Retinal pigment epithelial cell (primary cell): Measurements from ENCODE around the gene COPS3.

ENCODE experiments used
- DNase-seq: peaks from one replicate; pipeline ENCODE4 v3.0.0-alpha.2; 2010; ENCODE audit warnings: low read depth
- H3K4me3 ChIP-seq: 2 replicates; pipeline ENCODE4 v1.5.1; 2011; ENCODE audit warnings: mild to moderate bottlenecking, low read length, control low read depth, moderate library complexity
- CTCF ChIP-seq: conservative IDR thresholded peaks from 2 replicates; pipeline ENCODE4 v1.5.1; 2011; ENCODE audit warnings: low read depth, low read length, control low read depth, inconsistent platforms

The COPS3 gene

GRCh38 chr17:17239832-17240231 is 41.2 kb downstream of the COPS3 start:
- no peak overlapping the region for H3K4me3 ChIP-seq
- no peak for TF ChIP-seq CTCF
- no peak for DNase-seq

GRCh38 chr17:17237026-17237799 is 43.8 kb downstream of the COPS3 start, which contains the start of gene FLCN:
TSS of gene FLCN (minus strand) at chr17:17237168. CDS start at chr17:17228137, 9,031 bp downstream.
- TF ChIP-seq CTCF: no peak
- peak within 1 kb of the TSS; percentile 59 for H3K4me3 ChIP-seq
- peak; percentile 51 for DNase-seq

- no peak for DNase-seq
- H3K4me3 ChIP-seq: peak overlapping the region; percentile 59
- TF ChIP-seq CTCF: no peak
Observed at GRCh38 chr17:17236295-17237025, 44.6 kb downstream of the COPS3 start.

GRCh38 chr17:17235212-17236174 is 45.6 kb downstream of the COPS3 start:
- DNase-seq: peak; percentile 22
- no peak for TF ChIP-seq CTCF
- H3K4me3 ChIP-seq: peak overlapping the region; percentile 59

- TF ChIP-seq CTCF: no peak
- no peak for DNase-seq
Observed at GRCh38 chr17:17232303-17232621, 48.8 kb downstream of the COPS3 start.

GRCh38 chr17:17231621-17232302 is 49.3 kb downstream of the COPS3 start:
- H3K4me3 ChIP-seq: no peak overlapping the region
- TF ChIP-seq CTCF: no peak
- DNase-seq: no peak

More at GRCh38 chr17:17232303-17232621, 48.8 kb downstream of the COPS3 start:
- H3K4me3 ChIP-seq: no peak overlapping the region
